A549 (cell line): ENCODE results near the gene INPP5A. TPM values are rescaled to one million over a fixed set of nuclear protein-coding genes. Genes with fewer than 3 reads are reported as not detected.

Experiments
- ATAC-seq, 2 experiments: fragments of 200-7000 bp in 1 of 2; fragments of >200 bp in 1 of 2; cut with Nextera tagmentation in 1 of 2; cut with Tn5 transposase in 1 of 2; 3 replicates each; pipeline versions ENCODE4 v1.8.0 to v1.9.1; 2018 to 2020; ENCODE audit warnings: mild to moderate bottlenecking in 1 of 2, moderate library complexity in 1 of 2
- CTCF ChIA-PET: fragments of 300-600 bp; sonication (Branson Sonifier 250); formaldehyde crosslinking; extraction: SDS; loops from one replicate; lab custom pipeline; 2021; ENCODE audit warnings: antibody characterized with exemption, inconsistent platforms; lab: Yijun Ruan, JAX
- POLR2A ChIA-PET: fragments of 350-600 bp; formaldehyde crosslinking; extraction: SDS; loops from one replicate; lab custom pipeline; 2021; ENCODE audit warnings: antibody characterized with exemption, inconsistent platforms; lab: Yijun Ruan, JAX
- DNase-seq, 2 experiments: peaks; one replicate each; pipeline versions ENCODE4 v3.0.0 to v3.0.0-alpha.2; 2011 to 2016; ENCODE audit warnings: low read depth in 1 of 2, low spot score in 1 of 2
- FAIRE-seq: peaks from 2 replicates; lab custom pipeline; 2011; peaks lifted over from hg19 to GRCh38; lab: Jason Lieb, UNC
- H3K27ac ChIP-seq, 2 experiments: fragments of >200 bp; sonication (Bioruptor Twin); formaldehyde crosslinking; 3 replicates each; pipeline ENCODE4 v1.5.1; 2016 to 2017
- H3K4me1 ChIP-seq: fragments of >200 bp; sonication (Bioruptor Twin); formaldehyde crosslinking; 3 replicates; pipeline ENCODE4 v1.6.1; 2016
- H3K4me2 ChIP-seq: fragments of >200 bp; sonication (Bioruptor Twin); formaldehyde crosslinking; 3 replicates; pipeline ENCODE4 v1.6.1; 2016
- H3K4me3 ChIP-seq: fragments of >200 bp; sonication (Bioruptor Twin); formaldehyde crosslinking; 3 replicates; pipeline ENCODE4 v1.5.1; 2016
- H3K9me3 ChIP-seq: fragments of >200 bp; sonication (Bioruptor Twin); formaldehyde crosslinking; 3 replicates; pipeline ENCODE4 v1.6.1; 2016
- BCL3 ChIP-seq: fragments of >200 bp; sonication (Bioruptor Twin); formaldehyde crosslinking; IDR thresholded peaks from 3 replicates; pipeline ENCODE4 v1.6.1; 2016
- CBX2 ChIP-seq: fragments of 200-600 bp; sonication (generic); IDR thresholded peaks from 2 replicates; pipeline ENCODE4 v1.6.1; 2016; ENCODE audit warnings: low read depth, mild to moderate bottlenecking, borderline replicate concordance
- CHD2 ChIP-seq: fragments of 150-350 bp; IDR thresholded peaks from 2 replicates; pipeline ENCODE4 v1.6.1; 2014; ENCODE audit warnings: low read length; ENCODE audit not compliant: partially characterized antibody
- CTCF ChIP-seq: fragments of >200 bp; sonication (Bioruptor Twin); formaldehyde crosslinking; IDR thresholded peaks from 3 replicates; pipeline ENCODE4 v1.5.1; 2016
- EHF ChIP-seq: fragments of 250-450 bp; sonication (Bioruptor Pico); IDR thresholded peaks from 2 replicates; pipeline ENCODE4 v1.5.0; 2020; ENCODE audit warnings: mild to moderate bottlenecking
- FOSL2 ChIP-seq, 2 experiments: fragments of 450-650 bp in 1 of 2; fragments of >200 bp in 1 of 2; sonication (Bioruptor Twin) in 1 of 2; formaldehyde crosslinking; IDR thresholded peaks; 2 replicates each; pipeline versions ENCODE4 v1.5.0 to v1.6.1; 2016 to 2020; ENCODE audit warnings: mild to moderate bottlenecking in 1 of 2, moderate library complexity in 1 of 2
- FOXS1 ChIP-seq: fragments of 250-450 bp; sonication (Bioruptor Pico); IDR thresholded peaks from 2 replicates; pipeline ENCODE4 v1.5.0; 2020; ENCODE audit warnings: mild to moderate bottlenecking, moderate library complexity
- GATA3 ChIP-seq: IDR thresholded peaks from 2 replicates; pipeline ENCODE4 v1.6.1; 2012; ENCODE audit warnings: borderline replicate concordance
- HDAC2 ChIP-seq: fragments of 200-600 bp; sonication (generic); IDR thresholded peaks from 2 replicates; pipeline ENCODE4 v1.6.1; 2016
- HMGXB4 ChIP-seq: fragments of 250-450 bp; sonication (Bioruptor Pico); IDR thresholded peaks from 2 replicates; pipeline ENCODE4 v1.5.0; 2021; ENCODE audit warnings: mild to moderate bottlenecking, moderate library complexity, borderline replicate concordance
- HOXA7 ChIP-seq: fragments of 250-450 bp; sonication (Bioruptor Pico); IDR thresholded peaks from 2 replicates; pipeline ENCODE4 v1.5.0; 2020; ENCODE audit warnings: mild to moderate bottlenecking, moderate library complexity
- JUN ChIP-seq, 2 experiments: fragments of >200 bp; sonication (Bioruptor Twin); formaldehyde crosslinking; IDR thresholded peaks; 2 replicates in 1 of 2; 3 replicates in 1 of 2; pipeline ENCODE4 v1.6.1; 2016 to 2017
- KDM1A ChIP-seq: fragments of 200-600 bp; sonication (generic); IDR thresholded peaks from 2 replicates; pipeline ENCODE4 v1.6.1; 2016; ENCODE audit warnings: low read depth, mild to moderate bottlenecking
- KDM5A ChIP-seq: fragments of 200-600 bp; sonication (generic); IDR thresholded peaks from 2 replicates; pipeline ENCODE4 v1.6.1; 2016; ENCODE audit warnings: antibody characterized with exemption, mild to moderate bottlenecking
- NPAS2 ChIP-seq: fragments of 250-450 bp; sonication (Bioruptor Pico); IDR thresholded peaks from 2 replicates; pipeline ENCODE4 v1.8.0; 2022; ENCODE audit warnings: mild to moderate bottlenecking, moderate library complexity, borderline replicate concordance
- RCOR1 ChIP-seq: fragments of 150-350 bp; IDR thresholded peaks from 2 replicates; pipeline ENCODE4 v1.6.1; 2014; ENCODE audit warnings: antibody characterized with exemption, low read length, low read depth
- REST ChIP-seq: fragments of 200-600 bp; sonication (generic); IDR thresholded peaks from 2 replicates; pipeline ENCODE4 v1.6.1; 2016; ENCODE audit warnings: antibody characterized with exemption, mild to moderate bottlenecking, moderate library complexity
- RFX5 ChIP-seq: fragments of 450-650 bp; IDR thresholded peaks from 2 replicates; pipeline ENCODE4 v1.7.1; 2014; ENCODE audit warnings: antibody characterized with exemption, mild to moderate bottlenecking, moderate library complexity
- TFCP2L1 ChIP-seq: fragments of 250-450 bp; sonication (Bioruptor Pico); IDR thresholded peaks from 2 replicates; pipeline ENCODE4 v1.5.0; 2021; ENCODE audit warnings: mild to moderate bottlenecking
- WGBS: methylation state at CpG from one replicate; pipeline ENCODE4 v1.1.6; 2017; ENCODE audit errors: missing lambda C conversion rate; 5-methylcytosine and 5-hydroxymethylcytosine counted together
- polyA plus RNA-seq, 4 experiments: library from polyadenylated mRNA; depleted of rRNA in 3 of 4; stranded (reverse); fragments of >200 nt; fragmentation: RNase III in 1 of 4; extraction: RNeasy Plus Mini Kit Qiagen cat#74134 plus additional on column Dnase treatment in 1 of 4; gene quantifications; 2 replicates in 3 of 4; 3 replicates in 1 of 4; pipeline ENCODE4 v1.2.3, GENCODE V29; 2011 to 2017
- TF ChIP-seq, protein P1 (sequence below): IDR thresholded peaks from 2 replicates; pipeline ENCODE4 v1.6.1; 2012; ENCODE audit warnings: low read depth, borderline replicate concordance

Gene INPP5A
- polyA plus RNA-seq, 2 of the 4 experiments (the other 2 are of a cell fraction) = 13.7 to 15.1 TPM

DNA sequence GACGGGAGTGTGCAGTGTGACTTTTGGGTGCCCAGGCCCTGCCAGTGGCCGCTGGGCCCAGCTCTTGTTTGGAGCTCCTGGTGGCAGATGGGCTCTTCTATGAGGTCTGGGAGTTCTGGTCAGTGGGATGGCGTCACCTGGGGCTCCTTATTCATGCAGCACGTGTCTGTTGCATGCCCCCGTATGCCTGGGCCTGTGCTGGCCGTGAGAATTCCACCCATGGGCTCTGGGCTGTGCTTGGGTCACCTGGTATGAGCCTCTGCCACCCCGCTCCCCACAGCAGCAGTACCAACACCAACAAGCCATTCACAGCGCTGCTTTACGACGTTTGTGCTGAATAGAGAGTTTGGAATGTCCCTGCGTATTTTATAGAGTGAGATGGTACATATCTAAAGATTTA is 27.1 kb downstream of the INPP5A start:
- no peak for DNase-seq
- H3K4me1 ChIP-seq = no peaks in the 10 kb centered on the region
- no peak for TF ChIP-seq GATA3
- TF ChIP-seq, all 56 proteins: peak for 0
- no peak for FAIRE-seq
- WGBS = 75% methylated on average over 11 of the region's 11 CpGs
- Histone ChIP-seq H3K27ac (no peak overlapping the region), H3K4me2 (no peak overlapping the region), H3K9me3 (no peaks in the 10 kb centered on the region), H3K4me3 (no peak overlapping the region)
- POLR2A ChIA-PET = no interaction called here
- CTCF ChIA-PET = interaction anchor here (1.5 to 3.0 kb wide), 2 partner anchors 12 to 105 kb away, joined by 5 to 8 read pairs; no protein-coding TSS in a partner anchor
- ATAC-seq = no peak

GRCh38 chr10:132565516-132566209 is 28.1 kb downstream of the INPP5A start:
- H3K9me3 ChIP-seq = no peaks in the 10 kb centered on the region
- TF ChIP-seq KDM1A (no peak), BCL3 (no peak), FOXS1 (CRISPR knock-in tag) (no peak), HOXA7 (no peak), HMGXB4 (CRISPR knock-in tag) (no peak), TFCP2L1 (CRISPR knock-in tag) (no peak), HDAC2 (no peak), NPAS2 (CRISPR knock-in tag) (no peak), CTCF (no peak), JUN (IDR thresholded peaks at IDR 0.05) (no peak), FOSL2 (IDR thresholded peaks at IDR 0.05) (no peak), FOSL2 (CRISPR knock-in tag; IDR thresholded peaks at IDR 0.05) (no peak), REST (no peak), RCOR1 (no peak), RFX5 (no peak), KDM5A (no peak), CBX2 (no peak), CHD2 (no peak), EHF (no peak)
- TF ChIP-seq, protein P1, sequence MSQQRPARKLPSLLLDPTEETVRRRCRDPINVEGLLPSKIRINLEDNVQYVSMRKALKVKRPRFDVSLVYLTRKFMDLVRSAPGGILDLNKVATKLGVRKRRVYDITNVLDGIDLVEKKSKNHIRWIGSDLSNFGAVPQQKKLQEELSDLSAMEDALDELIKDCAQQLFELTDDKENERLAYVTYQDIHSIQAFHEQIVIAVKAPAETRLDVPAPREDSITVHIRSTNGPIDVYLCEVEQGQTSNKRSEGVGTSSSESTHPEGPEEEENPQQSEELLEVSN = no peak
- no peak overlapping the region for H3K27ac ChIP-seq
- no peak overlapping the region for H3K4me3 ChIP-seq
- 88% methylated on average over 12 of the region's 12 CpGs for WGBS
- ChIA-PET CTCF (interaction anchor here (1.5 to 3.0 kb wide), 3 partner anchors 10 to 106 kb away, joined by 3 to 8 read pairs (median 5); no protein-coding TSS in a partner anchor), POLR2A (no interaction called here)
- FAIRE-seq (no peak), DNase-seq (no peak), ATAC-seq (no peak)
- H3K4me1 ChIP-seq = no peaks in the 10 kb centered on the region
- no peak overlapping the region for H3K4me2 ChIP-seq
